HepG2 (cell line): ENCODE data around the gene GADD45GIP1. TPM values are rescaled to one million over a fixed set of nuclear protein-coding genes. Genes with fewer than 3 reads are reported as not detected.

Experiments used
- ELF1 ChIP-seq: sonication (generic); formaldehyde crosslinking; IDR thresholded peaks from 2 replicates; pipeline ENCODE4 v1.4.0; 2020; ENCODE audit warnings: missing genetic modification reagents
- ETV5 ChIP-seq: IDR thresholded peaks from 2 replicates; pipeline ENCODE4 v1.6.1; 2018; ENCODE audit warnings: missing biosample characterization, missing genetic modification reagents, inconsistent platforms, borderline replicate concordance
- FOXA3 ChIP-seq: IDR thresholded peaks from 2 replicates; pipeline ENCODE4 v1.6.1; 2016; ENCODE audit warnings: missing genetic modification reagents, missing compliant biosample characterization
- FOXP1 ChIP-seq, 2 experiments: fragments of 450-650 bp in 1 of 2; IDR thresholded peaks; 2 replicates each; pipeline ENCODE4 v1.6.1; 2017 to 2018; ENCODE audit warnings: antibody characterized with exemption in 1 of 2
- HOXA3 ChIP-seq: sonication (generic); formaldehyde crosslinking; IDR thresholded peaks from 2 replicates; pipeline ENCODE4 v1.5.0; 2020; ENCODE audit warnings: missing genetic modification reagents
- KLF9 ChIP-seq: IDR thresholded peaks from 2 replicates; pipeline ENCODE4 v1.6.1; 2016; ENCODE audit warnings: low read depth
- MED1 ChIP-seq: sonication (generic); formaldehyde crosslinking; IDR thresholded peaks from 2 replicates; pipeline ENCODE4 v1.4.0; 2020; ENCODE audit warnings: missing genetic modification reagents
- MYC ChIP-seq: sonication (generic); formaldehyde crosslinking; IDR thresholded peaks from 2 replicates; pipeline ENCODE4 v1.9.0; 2021; ENCODE audit warnings: missing genetic modification reagents, borderline replicate concordance
- RXRB ChIP-seq: IDR thresholded peaks from 2 replicates; pipeline ENCODE4 v1.6.1; 2016; ENCODE audit warnings: borderline replicate concordance, missing genetic modification reagents, missing compliant biosample characterization
- SAP130 ChIP-seq: IDR thresholded peaks from 2 replicates; pipeline ENCODE4 v1.6.1; 2016; ENCODE audit warnings: low read depth
- TEAD3 ChIP-seq: optimal IDR thresholded peaks from 2 replicates; pipeline ENCODE3; 2016; ENCODE audit warnings: borderline replicate concordance
- ZNF225 ChIP-seq: sonication (generic); formaldehyde crosslinking; IDR thresholded peaks from 2 replicates; pipeline ENCODE4 v1.4.0; 2020; ENCODE audit warnings: mild to moderate bottlenecking, missing genetic modification reagents
- ZNF614 ChIP-seq: IDR thresholded peaks from 2 replicates; pipeline ENCODE4 v1.6.1; 2018; ENCODE audit warnings: missing biosample characterization, missing genetic modification reagents, inconsistent platforms, borderline replicate concordance
- ZNF709 ChIP-seq: sonication (generic); formaldehyde crosslinking; IDR thresholded peaks from 2 replicates; pipeline ENCODE4 v1.5.0; 2020; ENCODE audit warnings: mild to moderate bottlenecking, missing genetic modification reagents
- polyA plus RNA-seq, 8 experiments: library from polyadenylated mRNA; depleted of rRNA in 3 of 8; stranded (reverse) in 7 of 8; unstranded in 1 of 8; fragments of >200 nt; fragmentation: Illumina TruSeq in 4 of 8; extraction: Trizol in 4 of 8; gene quantifications; 2 replicates each; pipeline versions ENCODE4 v1.2.1 to v1.2.3, GENCODE V29; 2011 to 2016; ENCODE audit warnings: low read depth in 4 of 8, missing spikeins in 1 of 8, mixed read lengths in 1 of 8; ENCODE audit not compliant: insufficient read depth in 1 of 8
- total RNA-seq, 5 experiments: library from RNA; depleted of rRNA; stranded (reverse); fragments of >200 nt; fragmentation: Illumina TruSeq; extraction: Trizol; gene quantifications; 2 replicates each; pipeline ENCODE4 v1.2.3, GENCODE V29; 2016; ENCODE audit warnings: low read depth in 1 of 5
- TF ChIP-seq, protein P1 (sequence below): sonication (generic); formaldehyde crosslinking; IDR thresholded peaks from 2 replicates; pipeline ENCODE4 v1.5.0; 2020; ENCODE audit warnings: mild to moderate bottlenecking, missing genetic modification reagents, borderline replicate concordance
- TF ChIP-seq, protein P2 (sequence below): IDR thresholded peaks from 2 replicates; pipeline ENCODE4 v1.6.1; 2016
- TF ChIP-seq, protein P3 (sequence below): sonication (generic); formaldehyde crosslinking; IDR thresholded peaks from 2 replicates; pipeline ENCODE4 v1.4.0; 2020; ENCODE audit warnings: missing genetic modification reagents
- TF ChIP-seq, protein P4 (sequence below): sonication (generic); formaldehyde crosslinking; IDR thresholded peaks from 2 replicates; pipeline ENCODE4 v1.4.0; 2020; ENCODE audit warnings: missing genetic modification reagents

GADD45GIP1 gene
- total and polyA plus RNA-seq, 2 of the 13 experiments (the other 11 are each of a cell fraction or from before 2014, with no cell fraction given): 24.6 to 30.7 TPM

DNA sequence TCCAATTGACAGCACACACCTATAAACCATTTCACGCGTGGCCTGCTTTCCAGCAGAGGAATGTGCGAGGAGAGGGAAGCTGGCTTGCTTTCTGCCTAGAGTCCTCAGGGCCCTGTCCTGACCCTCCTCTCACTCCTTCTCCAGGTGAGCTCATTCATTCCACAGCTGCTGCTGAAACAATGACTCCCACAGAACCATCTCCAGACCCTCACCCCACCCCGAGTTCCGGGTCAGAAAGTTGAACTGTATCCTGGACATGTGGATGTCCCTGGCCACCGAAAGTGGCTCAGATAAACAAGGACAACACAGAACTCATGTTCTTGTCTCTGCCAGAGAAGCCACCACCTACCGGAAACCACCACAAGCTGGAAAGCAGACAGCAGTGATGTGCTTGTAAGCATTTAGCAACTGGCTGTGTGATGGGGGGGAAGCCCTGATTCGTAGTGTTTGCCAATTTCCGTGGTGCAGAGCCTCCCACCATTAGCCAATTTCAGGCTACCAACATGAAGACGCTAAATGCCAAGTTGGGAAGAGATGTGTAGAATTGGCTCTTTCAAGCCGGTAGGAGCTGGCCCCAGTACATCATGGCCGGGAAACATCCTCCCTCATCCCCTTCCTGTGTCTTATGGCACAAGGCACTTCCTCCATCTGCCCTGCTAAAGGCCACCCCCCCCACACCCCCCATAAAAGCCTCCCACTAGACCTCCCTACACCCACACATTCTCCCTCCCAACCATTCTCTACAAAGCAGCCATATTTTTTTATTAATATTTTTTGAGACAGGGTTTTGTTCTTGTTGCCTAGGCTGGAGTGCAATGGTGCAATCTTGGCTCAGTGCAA lies 43.0 kb downstream of the GADD45GIP1 start (continued):
- no peak for TF ChIP-seq KLF9 (CRISPR knock-in tag)
- TF ChIP-seq, protein P1, sequence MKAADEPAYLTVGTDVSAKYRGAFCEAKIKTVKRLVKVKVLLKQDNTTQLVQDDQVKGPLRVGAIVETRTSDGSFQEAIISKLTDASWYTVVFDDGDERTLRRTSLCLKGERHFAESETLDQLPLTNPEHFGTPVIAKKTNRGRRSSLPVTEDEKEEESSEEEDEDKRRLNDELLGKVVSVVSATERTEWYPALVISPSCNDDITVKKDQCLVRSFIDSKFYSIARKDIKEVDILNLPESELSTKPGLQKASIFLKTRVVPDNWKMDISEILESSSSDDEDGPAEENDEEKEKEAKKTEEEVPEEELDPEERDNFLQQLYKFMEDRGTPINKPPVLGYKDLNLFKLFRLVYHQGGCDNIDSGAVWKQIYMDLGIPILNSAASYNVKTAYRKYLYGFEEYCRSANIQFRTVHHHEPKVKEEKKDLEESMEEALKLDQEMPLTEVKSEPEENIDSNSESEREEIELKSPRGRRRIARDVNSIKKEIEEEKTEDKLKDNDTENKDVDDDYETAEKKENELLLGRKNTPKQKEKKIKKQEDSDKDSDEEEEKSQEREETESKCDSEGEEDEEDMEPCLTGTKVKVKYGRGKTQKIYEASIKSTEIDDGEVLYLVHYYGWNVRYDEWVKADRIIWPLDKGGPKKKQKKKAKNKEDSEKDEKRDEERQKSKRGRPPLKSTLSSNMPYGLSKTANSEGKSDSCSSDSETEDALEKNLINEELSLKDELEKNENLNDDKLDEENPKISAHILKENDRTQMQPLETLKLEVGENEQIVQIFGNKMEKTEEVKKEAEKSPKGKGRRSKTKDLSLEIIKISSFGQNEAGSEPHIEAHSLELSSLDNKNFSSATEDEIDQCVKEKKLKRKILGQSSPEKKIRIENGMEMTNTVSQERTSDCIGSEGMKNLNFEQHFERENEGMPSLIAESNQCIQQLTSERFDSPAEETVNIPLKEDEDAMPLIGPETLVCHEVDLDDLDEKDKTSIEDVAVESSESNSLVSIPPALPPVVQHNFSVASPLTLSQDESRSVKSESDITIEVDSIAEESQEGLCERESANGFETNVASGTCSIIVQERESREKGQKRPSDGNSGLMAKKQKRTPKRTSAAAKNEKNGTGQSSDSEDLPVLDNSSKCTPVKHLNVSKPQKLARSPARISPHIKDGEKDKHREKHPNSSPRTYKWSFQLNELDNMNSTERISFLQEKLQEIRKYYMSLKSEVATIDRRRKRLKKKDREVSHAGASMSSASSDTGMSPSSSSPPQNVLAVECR: no peak
- peak; percentile 57; the same call in 1 of the 2 replicates for TF ChIP-seq MYC
- peak; percentile 16; the same call in 1 of the 2 replicates for TF ChIP-seq MED1 (CRISPR knock-in tag)
- TF ChIP-seq ETV5: peak; percentile 76; the same call in 1 of the 2 replicates
- TF ChIP-seq ELF1 (CRISPR knock-in tag): peak; percentile 63
- TF ChIP-seq, protein P2, sequence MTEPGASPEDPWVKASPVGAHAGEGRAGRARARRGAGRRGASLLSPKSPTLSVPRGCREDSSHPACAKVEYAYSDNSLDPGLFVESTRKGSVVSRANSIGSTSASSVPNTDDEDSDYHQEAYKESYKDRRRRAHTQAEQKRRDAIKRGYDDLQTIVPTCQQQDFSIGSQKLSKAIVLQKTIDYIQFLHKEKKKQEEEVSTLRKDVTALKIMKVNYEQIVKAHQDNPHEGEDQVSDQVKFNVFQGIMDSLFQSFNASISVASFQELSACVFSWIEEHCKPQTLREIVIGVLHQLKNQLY: 0 out of 2 replicates have a peak, but pooled peaks have one; percentile 19
- TF ChIP-seq, protein P3, sequence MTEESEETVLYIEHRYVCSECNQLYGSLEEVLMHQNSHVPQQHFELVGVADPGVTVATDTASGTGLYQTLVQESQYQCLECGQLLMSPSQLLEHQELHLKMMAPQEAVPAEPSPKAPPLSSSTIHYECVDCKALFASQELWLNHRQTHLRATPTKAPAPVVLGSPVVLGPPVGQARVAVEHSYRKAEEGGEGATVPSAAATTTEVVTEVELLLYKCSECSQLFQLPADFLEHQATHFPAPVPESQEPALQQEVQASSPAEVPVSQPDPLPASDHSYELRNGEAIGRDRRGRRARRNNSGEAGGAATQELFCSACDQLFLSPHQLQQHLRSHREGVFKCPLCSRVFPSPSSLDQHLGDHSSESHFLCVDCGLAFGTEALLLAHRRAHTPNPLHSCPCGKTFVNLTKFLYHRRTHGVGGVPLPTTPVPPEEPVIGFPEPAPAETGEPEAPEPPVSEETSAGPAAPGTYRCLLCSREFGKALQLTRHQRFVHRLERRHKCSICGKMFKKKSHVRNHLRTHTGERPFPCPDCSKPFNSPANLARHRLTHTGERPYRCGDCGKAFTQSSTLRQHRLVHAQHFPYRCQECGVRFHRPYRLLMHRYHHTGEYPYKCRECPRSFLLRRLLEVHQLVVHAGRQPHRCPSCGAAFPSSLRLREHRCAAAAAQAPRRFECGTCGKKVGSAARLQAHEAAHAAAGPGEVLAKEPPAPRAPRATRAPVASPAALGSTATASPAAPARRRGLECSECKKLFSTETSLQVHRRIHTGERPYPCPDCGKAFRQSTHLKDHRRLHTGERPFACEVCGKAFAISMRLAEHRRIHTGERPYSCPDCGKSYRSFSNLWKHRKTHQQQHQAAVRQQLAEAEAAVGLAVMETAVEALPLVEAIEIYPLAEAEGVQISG (CRISPR knock-in tag): 0 out of 2 replicates have a peak, but pooled peaks have one; percentile 17
- peak; percentile 16; the same call in 1 of the 2 replicates for TF ChIP-seq RXRB (CRISPR knock-in tag)
- TF ChIP-seq, protein P4, sequence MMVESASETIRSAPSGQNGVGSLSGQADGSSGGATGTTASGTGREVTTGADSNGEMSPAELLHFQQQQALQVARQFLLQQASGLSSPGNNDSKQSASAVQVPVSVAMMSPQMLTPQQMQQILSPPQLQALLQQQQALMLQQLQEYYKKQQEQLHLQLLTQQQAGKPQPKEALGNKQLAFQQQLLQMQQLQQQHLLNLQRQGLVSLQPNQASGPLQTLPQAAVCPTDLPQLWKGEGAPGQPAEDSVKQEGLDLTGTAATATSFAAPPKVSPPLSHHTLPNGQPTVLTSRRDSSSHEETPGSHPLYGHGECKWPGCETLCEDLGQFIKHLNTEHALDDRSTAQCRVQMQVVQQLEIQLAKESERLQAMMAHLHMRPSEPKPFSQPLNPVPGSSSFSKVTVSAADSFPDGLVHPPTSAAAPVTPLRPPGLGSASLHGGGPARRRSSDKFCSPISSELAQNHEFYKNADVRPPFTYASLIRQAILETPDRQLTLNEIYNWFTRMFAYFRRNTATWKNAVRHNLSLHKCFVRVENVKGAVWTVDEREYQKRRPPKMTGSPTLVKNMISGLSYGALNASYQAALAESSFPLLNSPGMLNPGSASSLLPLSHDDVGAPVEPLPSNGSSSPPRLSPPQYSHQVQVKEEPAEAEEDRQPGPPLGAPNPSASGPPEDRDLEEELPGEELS (CRISPR knock-in tag): peak; percentile 47; the same call in 1 of the 2 replicates
- TF ChIP-seq FOXA3 (CRISPR knock-in tag): peak; percentile 29; the same call in 1 of the 2 replicates
- 0 out of 2 replicates have a peak, but pooled peaks have one; percentile 8 for TF ChIP-seq HOXA3 (CRISPR knock-in tag)
- no peak for TF ChIP-seq FOXP1 (IDR thresholded peaks at IDR 0.05)
- peak; percentile 54; the same call in 1 of the 2 replicates for TF ChIP-seq FOXP1 (CRISPR knock-in tag; IDR thresholded peaks at IDR 0.05)
- peak; percentile 26; the same call in 1 of the 2 replicates for TF ChIP-seq ZNF614
- TF ChIP-seq ZNF225 (CRISPR knock-in tag): no peak
- peak; percentile 59; the same call in 1 of the 2 replicates for TF ChIP-seq SAP130 (CRISPR knock-in tag)
- TF ChIP-seq ZNF709 (CRISPR knock-in tag): no peak
- peak; percentile 35 for TF ChIP-seq TEAD3 (CRISPR knock-in tag)
